Stomach (tissue), 4 donors: ENCODE results near the gene FRMD5.

Experiments
- EP300 ChIP-seq: sonication (generic); formaldehyde crosslinking; IDR thresholded peaks from one replicate; pipeline ENCODE4 v1.6.1; 2017; ENCODE audit warnings: antibody characterized with exemption
- POLR2A ChIP-seq, 4 donors: fragments of 450-650 bp; IDR thresholded peaks; one replicate each; pipeline ENCODE4 v1.6.1; 2016; ENCODE audit warnings: antibody characterized with exemption in 4 of 4, control low read depth in 2 of 4, mild to moderate bottlenecking in 1 of 4, moderate library complexity in 1 of 4
- TF ChIP-seq, protein P1 (sequence below), 7 experiments: fragments of 450-650 bp in 4 of 7; fragments of 200-600 bp in 3 of 7; sonication (generic) in 3 of 7; IDR thresholded peaks; one replicate each; pipeline ENCODE4 v1.5.1; 2016 to 2019; ENCODE audit warnings: antibody characterized with exemption in 7 of 7, control low read depth in 2 of 7, mild to moderate bottlenecking in 1 of 7

DNA sequence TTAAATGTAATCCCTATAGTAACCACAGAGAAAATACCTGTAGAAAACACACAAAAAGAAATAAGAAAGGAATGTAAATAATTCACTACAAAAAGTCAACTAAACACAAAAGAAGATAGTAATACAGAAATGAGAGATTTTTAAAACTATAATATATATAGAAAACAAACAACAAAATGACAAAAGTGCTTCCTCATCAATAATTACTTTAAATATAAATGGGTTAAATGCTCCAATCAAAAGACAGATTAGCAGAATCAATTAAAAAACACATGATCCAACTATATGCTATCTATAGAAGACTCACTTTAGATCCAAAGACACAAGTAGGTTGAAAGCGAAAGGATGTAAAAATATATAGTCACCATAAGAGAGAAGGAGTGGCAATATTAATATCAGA is 45.8 kb downstream of the FRMD5 start:
- TF ChIP-seq POLR2A (IDR thresholded peaks at IDR 0.05) (no peak), EP300 (no peak)
- TF ChIP-seq, protein P1, sequence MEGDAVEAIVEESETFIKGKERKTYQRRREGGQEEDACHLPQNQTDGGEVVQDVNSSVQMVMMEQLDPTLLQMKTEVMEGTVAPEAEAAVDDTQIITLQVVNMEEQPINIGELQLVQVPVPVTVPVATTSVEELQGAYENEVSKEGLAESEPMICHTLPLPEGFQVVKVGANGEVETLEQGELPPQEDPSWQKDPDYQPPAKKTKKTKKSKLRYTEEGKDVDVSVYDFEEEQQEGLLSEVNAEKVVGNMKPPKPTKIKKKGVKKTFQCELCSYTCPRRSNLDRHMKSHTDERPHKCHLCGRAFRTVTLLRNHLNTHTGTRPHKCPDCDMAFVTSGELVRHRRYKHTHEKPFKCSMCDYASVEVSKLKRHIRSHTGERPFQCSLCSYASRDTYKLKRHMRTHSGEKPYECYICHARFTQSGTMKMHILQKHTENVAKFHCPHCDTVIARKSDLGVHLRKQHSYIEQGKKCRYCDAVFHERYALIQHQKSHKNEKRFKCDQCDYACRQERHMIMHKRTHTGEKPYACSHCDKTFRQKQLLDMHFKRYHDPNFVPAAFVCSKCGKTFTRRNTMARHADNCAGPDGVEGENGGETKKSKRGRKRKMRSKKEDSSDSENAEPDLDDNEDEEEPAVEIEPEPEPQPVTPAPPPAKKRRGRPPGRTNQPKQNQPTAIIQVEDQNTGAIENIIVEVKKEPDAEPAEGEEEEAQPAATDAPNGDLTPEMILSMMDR (IDR thresholded peaks at IDR 0.05): no peak
